Vagina (tissue), 2 donors: ENCODE results near the gene YIPF1. TPM values are rescaled to one million over a fixed set of nuclear protein-coding genes. Genes with fewer than 3 reads are reported as not detected.

Experiments
- DNase-seq, 2 donors: peaks; one replicate each; pipeline ENCODE4 v3.0.0-alpha.2; 2017; ENCODE audit errors: extremely low spot score in 2 of 2
- H3K27ac ChIP-seq: fragments of 200-600 bp; sonication (generic); one replicate; pipeline ENCODE4 v1.5.1; 2019
- H3K27me3 ChIP-seq: fragments of 200-600 bp; sonication (generic); one replicate; pipeline ENCODE4 v1.5.1; 2019
- H3K36me3 ChIP-seq, 2 donors: fragments of 200-600 bp; sonication (generic); one replicate each; pipeline ENCODE4 v1.5.1; 2017 to 2019
- H3K4me1 ChIP-seq: fragments of 200-600 bp; sonication (generic); one replicate; pipeline ENCODE4 v1.5.1; 2019
- H3K4me3 ChIP-seq, 2 donors: fragments of 200-600 bp; sonication (generic); 1 replicate in 1 of 2; 2 replicates in 1 of 2; pipeline ENCODE4 v1.5.1; 2016 to 2019
- H3K9me3 ChIP-seq: fragments of 200-600 bp; sonication (generic); one replicate; pipeline ENCODE4 v1.5.1; 2019
- CTCF ChIP-seq, 3 experiments: fragments of 450-650 bp in 2 of 3; fragments of 200-600 bp in 1 of 3; sonication (generic) in 1 of 3; IDR thresholded peaks; one replicate each; pipeline ENCODE4 v1.5.1; 2017 to 2019; ENCODE audit warnings: antibody characterized with exemption in 3 of 3, mild to moderate bottlenecking in 2 of 3, moderate library complexity in 2 of 3
- POLR2A ChIP-seq, 2 donors: fragments of 450-650 bp; IDR thresholded peaks; one replicate each; pipeline ENCODE4 v1.6.1; 2017; ENCODE audit warnings: antibody characterized with exemption in 2 of 2, mild to moderate bottlenecking in 2 of 2, moderate library complexity in 2 of 2
- POLR2AphosphoS5 ChIP-seq, 2 donors: sonication (generic); formaldehyde crosslinking; IDR thresholded peaks; one replicate each; pipeline ENCODE4 v1.9.0; 2017; ENCODE audit warnings: antibody characterized with exemption in 2 of 2, mild to moderate bottlenecking in 2 of 2, low read depth in 1 of 2; ENCODE audit not compliant: insufficient read depth in 1 of 2
- intact Hi-C: fragments of 100-400 bp; cut with DNase I; formaldehyde crosslinking; loops from one replicate; pipeline ENCODE4 v1.15.1; 2023
- small RNA-seq: library from RNA; depleted of rRNA; stranded (forward); fragments of <200 nt; gene quantifications from one replicate; pipeline ENCODE3, GENCODE V24; 2016
- total RNA-seq: library from RNA; depleted of rRNA; stranded (reverse); fragments of >200 nt; gene quantifications from one replicate; pipeline ENCODE4 v1.2.3, GENCODE V29; 2016

The YIPF1 gene
- total RNA-seq, 1 donor from 2014 or later = 22.1 TPM

- no peak for DNase-seq
- Histone ChIP-seq H3K27ac (no peak overlapping the region), H3K4me1 (no peaks in the 10 kb centered on the region), H3K27me3 (no peaks in the 10 kb centered on the region), H3K9me3 (no peaks in the 10 kb centered on the region), H3K4me3 (no peak overlapping the region), H3K36me3 (peaks cover 0 to 8% of the 10 kb centered on the region in 2 donors)
- TF ChIP-seq CTCF (IDR thresholded peaks at IDR 0.05) (no peak), POLR2A (IDR thresholded peaks at IDR 0.05) (no peak), POLR2AphosphoS5 (IDR thresholded peaks at IDR 0.05; ENCODE audit: insufficient read depth in 1 of 2, low read depth in 1 of 2) (no peak)
- intact Hi-C loops = no loop called here
Measured at GRCh38 chr1:53804791-53805505, 84.6 kb downstream of the YIPF1 start.

- TF ChIP-seq CTCF (IDR thresholded peaks at IDR 0.05) = no peak
- no peak for TF ChIP-seq POLR2A (IDR thresholded peaks at IDR 0.05)
- no peak for TF ChIP-seq POLR2AphosphoS5 (IDR thresholded peaks at IDR 0.05; ENCODE audit: insufficient read depth in 1 of 2, low read depth in 1 of 2)
- intact Hi-C loops = no loop called here
- no peak for DNase-seq
Measured at GRCh38 chr1:53804181-53804580, 85.4 kb downstream of the YIPF1 start.

More at GRCh38 chr1:53804181-53804580, 85.4 kb downstream of the YIPF1 start:
- no peak overlapping the region for H3K27ac ChIP-seq
- H3K27me3 ChIP-seq = no peaks in the 10 kb centered on the region
- H3K4me3 ChIP-seq = no peak overlapping the region
- no peaks in the 10 kb centered on the region for H3K4me1 ChIP-seq
- peaks cover 0 to 4% of the 10 kb centered on the region in 2 donors for H3K36me3 ChIP-seq
- no peaks in the 10 kb centered on the region for H3K9me3 ChIP-seq

Small RNA genes within 50 kb of the gene (small RNA-seq; reads per million reads assigned to genes)
- not detected for gene AL049745.1

Other genes starting within 250 kb of the YIPF1 start
- gene GLIS1, start 150.6 kb downstream of the YIPF1 start, total RNA-seq = 1.2 TPM
- gene NDC1, start 51.5 kb downstream of the YIPF1 start, total RNA-seq = 12.3 TPM
- gene DIO1, start 4.4 kb upstream of the YIPF1 start, total RNA-seq = not detected
- 19.4 TPM for gene IFT25, start 55.9 kb upstream of the YIPF1 start, total RNA-seq
- gene LRRC42, start 56.6 kb upstream of the YIPF1 start, total RNA-seq = 31.7 TPM
- not detected for gene LDLRAD1, start 128.4 kb upstream of the YIPF1 start, total RNA-seq
- 113 TPM for gene TMEM59, start 163.4 kb upstream of the YIPF1 start, total RNA-seq
- gene TCEANC2, start 163.8 kb upstream of the YIPF1 start, total RNA-seq = 4.7 TPM